ENCODE data around the gene AIRE.
"Not testable (repeated sequence)": the region's sequence is repeated elsewhere in the genome, so short reads cannot be mapped to it uniquely, and the experiment has no call there.

The AIRE gene

GRCh38 chr21:44337941-44338895 is 52.5 kb downstream of the AIRE start:
- Histone ChIP-seq H3K4me3 (ENCODE audit: low read length) (peak overlapping the region; percentile 79), H3K27me3 (replicated peaks; ENCODE audit: control insufficient read depth, insufficient read depth, low read length) (no peaks in the 10 kb centered on the region), H3K36me3 (ENCODE audit: control insufficient read depth, insufficient read depth, low read length, severe bottlenecking) (peaks cover 16% of the 10 kb centered on the region), H3K4me1 (ENCODE audit: control insufficient read depth, insufficient read depth, low read length) (peaks cover 23% of the 10 kb centered on the region), H3K9me3 (ENCODE audit: control insufficient read depth, low read length) (no peaks in the 10 kb centered on the region), H3K9ac (ENCODE audit: low read length) (peak overlapping the region; percentile 81)
- DNase-seq (ENCODE audit: low read depth), result peak; percentile 66

DNA sequence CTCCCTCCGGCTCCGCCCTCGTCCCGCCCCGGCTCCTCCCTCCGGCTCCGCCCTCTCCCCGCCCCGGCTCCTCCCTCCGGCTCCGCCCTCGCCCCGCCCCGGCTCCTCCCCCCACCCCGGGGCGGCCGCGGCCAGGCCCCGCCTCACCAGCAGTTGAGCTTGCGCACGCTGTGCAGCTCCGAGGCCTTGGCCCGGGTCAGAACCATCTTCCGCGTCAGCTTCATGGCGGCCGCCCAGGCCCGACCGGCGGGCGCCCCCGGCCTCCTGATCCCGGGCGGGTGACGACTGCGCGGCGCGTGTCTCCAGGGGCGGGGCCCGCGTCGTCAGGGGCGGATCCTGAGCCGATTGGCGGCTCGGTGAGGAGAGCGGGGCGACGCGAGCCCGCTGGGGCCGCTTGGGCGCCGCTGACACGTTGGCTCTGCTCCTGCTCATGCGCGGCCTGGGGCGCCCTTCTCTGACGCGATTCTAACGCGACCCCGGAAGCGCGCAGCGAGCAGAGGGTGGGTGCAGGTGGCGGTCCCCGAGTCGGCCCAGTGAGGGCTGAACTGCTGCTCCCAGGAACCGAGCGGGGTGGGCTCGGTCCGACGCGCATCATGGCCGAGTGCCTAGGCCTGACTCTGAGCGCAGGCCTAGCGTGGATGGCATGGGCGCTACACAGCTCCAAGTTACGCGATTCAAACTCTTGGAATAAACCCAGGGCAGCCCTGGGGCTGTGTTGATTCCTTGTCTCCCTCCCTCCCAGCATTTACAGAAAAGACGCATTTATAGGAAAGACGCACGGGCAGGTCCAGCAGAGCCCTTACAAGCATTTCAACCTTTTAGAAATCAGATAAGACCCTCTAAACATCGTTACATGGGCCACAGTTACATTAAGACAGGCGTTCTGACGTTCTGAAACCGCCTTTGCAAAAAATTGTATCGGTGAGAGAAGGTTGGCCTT is 53.6 kb downstream of the AIRE start, which contains the start of gene CFAP410:
CFAP410 (minus strand) TSS at position 420 of the 940 bp plus-strand sequence; CDS start at position 224, 196 bp downstream.
- DNase-seq (ENCODE audit: low read depth), result peak; percentile 98
- no peaks in the 10 kb centered on the region for H3K27me3 ChIP-seq (replicated peaks; ENCODE audit: control insufficient read depth, insufficient read depth, low read length)
- peaks cover 23% of the 10 kb centered on the region for H3K4me1 ChIP-seq (ENCODE audit: control insufficient read depth, insufficient read depth, low read length)
- peaks cover 16% of the 10 kb centered on the region for H3K36me3 ChIP-seq (ENCODE audit: control insufficient read depth, insufficient read depth, low read length, severe bottlenecking)
- peak within 1 kb of the TSS; percentile 98 for H3K4me3 ChIP-seq (ENCODE audit: low read length)
- no peaks in the 10 kb centered on the region for H3K9me3 ChIP-seq (ENCODE audit: control insufficient read depth, low read length)
- H3K9ac ChIP-seq (ENCODE audit: low read length), result peak within 1 kb of the TSS; percentile 97

DNA sequence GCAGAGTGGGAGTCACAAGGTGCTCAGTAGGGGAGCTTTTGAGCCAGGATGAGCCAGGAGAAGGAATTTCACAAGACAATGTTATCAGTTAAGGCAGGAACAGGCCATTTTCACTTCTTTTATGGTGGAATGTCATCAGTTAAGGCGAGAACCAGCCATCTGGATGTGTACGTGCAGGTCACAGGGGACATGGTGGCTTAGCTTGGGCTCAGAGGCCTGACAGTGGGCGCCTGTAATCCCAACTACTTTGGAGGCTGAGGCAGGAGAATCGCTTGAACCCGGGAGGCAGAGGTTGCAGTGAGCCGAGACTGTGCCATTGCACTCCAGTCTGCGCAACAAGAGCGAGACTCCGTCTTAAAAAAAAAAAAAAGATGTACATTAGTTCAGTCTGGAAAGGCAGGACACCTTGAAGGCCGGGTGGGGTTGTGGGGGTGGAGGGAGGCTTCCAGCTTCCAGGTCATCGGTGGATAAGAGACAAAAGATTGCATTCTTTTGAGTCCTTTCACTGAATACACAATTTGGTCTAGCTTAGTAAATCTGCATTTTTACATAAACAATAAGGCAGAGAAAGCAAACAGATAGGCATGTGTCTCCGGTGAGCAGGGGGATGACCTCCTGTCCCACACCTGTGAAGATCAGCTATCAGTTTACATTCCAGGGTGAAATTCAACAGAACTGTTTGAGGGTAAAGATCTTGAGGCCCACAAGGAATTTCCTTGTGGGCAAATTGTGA is 56.2 kb downstream of the AIRE start:
- Histone ChIP-seq H3K4me1 (ENCODE audit: control insufficient read depth, insufficient read depth, low read length) (peaks cover 23% of the 10 kb centered on the region), H3K27me3 (replicated peaks; ENCODE audit: control insufficient read depth, insufficient read depth, low read length) (peaks cover 14% of the 10 kb centered on the region)
- H3K9ac ChIP-seq (ENCODE audit: low read length); DNase-seq (ENCODE audit: low read depth); H3K9me3 ChIP-seq (ENCODE audit: control insufficient read depth, low read length); H3K4me3 ChIP-seq (ENCODE audit: low read length); H3K36me3 ChIP-seq (ENCODE audit: control insufficient read depth, insufficient read depth, low read length, severe bottlenecking): not testable (repeated sequence)

GRCh38 chr21:44342981-44343380 is 57.3 kb downstream of the AIRE start:
- peaks cover 23% of the 10 kb centered on the region for H3K27me3 ChIP-seq (replicated peaks; ENCODE audit: control insufficient read depth, insufficient read depth, low read length)
- H3K4me3 ChIP-seq (ENCODE audit: low read length); H3K9ac ChIP-seq (ENCODE audit: low read length); H3K36me3 ChIP-seq (ENCODE audit: control insufficient read depth, insufficient read depth, low read length, severe bottlenecking); H3K9me3 ChIP-seq (ENCODE audit: control insufficient read depth, low read length); DNase-seq (ENCODE audit: low read depth): not testable (repeated sequence)
- H3K4me1 ChIP-seq (ENCODE audit: control insufficient read depth, insufficient read depth, low read length), result peaks cover 12% of the 10 kb centered on the region

DNA sequence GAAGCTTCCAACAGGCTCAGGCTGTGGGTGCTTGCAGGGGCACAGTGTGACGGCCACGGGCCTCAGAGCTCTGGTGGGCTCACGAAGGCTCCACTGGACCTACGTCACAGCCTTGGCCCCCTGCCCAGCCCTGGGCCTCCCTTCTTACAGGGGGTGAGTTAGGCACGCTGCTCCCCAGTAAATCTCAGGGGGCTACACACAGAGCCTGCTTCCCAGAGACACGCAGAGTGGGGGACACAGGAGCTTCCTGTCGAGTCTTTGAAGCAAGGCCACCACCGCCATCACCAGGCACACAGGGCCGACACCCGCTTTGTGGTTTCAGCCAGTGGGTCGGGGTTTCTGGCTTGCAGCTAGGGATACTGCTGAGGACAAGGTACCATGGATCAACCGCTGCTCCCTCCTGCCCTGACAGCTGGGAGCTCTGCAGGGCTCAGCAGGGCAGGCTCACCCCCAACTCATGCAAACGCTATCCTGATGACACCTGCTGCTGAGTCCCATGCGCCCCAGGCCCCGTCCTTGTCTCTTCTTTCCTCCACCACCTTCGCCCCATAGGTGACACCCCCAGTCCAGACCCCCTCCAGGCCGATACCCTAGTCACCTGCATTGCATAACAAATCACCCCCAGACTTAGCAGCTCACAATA is 59.0 kb downstream of the AIRE start:
- Histone ChIP-seq H3K4me1 (ENCODE audit: control insufficient read depth, insufficient read depth, low read length) (peaks cover 7% of the 10 kb centered on the region), H3K36me3 (ENCODE audit: control insufficient read depth, insufficient read depth, low read length, severe bottlenecking) (no peaks in the 10 kb centered on the region), H3K9me3 (ENCODE audit: control insufficient read depth, low read length) (no peaks in the 10 kb centered on the region), H3K9ac (ENCODE audit: low read length) (no peak overlapping the region), H3K4me3 (ENCODE audit: low read length) (no peak overlapping the region), H3K27me3 (replicated peaks; ENCODE audit: control insufficient read depth, insufficient read depth, low read length) (peaks cover 38% of the 10 kb centered on the region)
- no peak for DNase-seq (ENCODE audit: low read depth)

DNA sequence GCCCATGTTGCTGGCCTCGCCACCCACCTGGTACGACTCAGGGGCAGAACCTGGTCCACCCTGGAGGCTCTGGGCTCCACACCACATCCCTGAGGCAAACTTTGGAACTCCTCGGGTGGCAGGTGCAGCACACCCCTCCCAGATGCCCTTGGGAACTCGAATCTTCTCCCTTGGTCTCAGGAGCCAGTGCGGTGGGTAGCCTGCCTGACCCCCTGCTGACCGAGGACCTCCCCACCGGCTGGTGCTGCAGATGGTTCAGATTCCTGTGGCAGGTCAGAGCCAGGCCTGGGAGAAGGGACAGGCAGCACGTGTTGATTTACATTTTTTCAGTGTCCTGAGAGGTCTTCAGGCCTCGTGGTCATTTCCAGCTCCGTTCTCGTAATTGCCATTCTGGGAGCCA is 59.8 kb downstream of the AIRE start:
- Histone ChIP-seq H3K9ac (ENCODE audit: low read length) (no peak overlapping the region), H3K36me3 (ENCODE audit: control insufficient read depth, insufficient read depth, low read length, severe bottlenecking) (no peaks in the 10 kb centered on the region), H3K9me3 (ENCODE audit: control insufficient read depth, low read length) (no peaks in the 10 kb centered on the region), H3K4me1 (ENCODE audit: control insufficient read depth, insufficient read depth, low read length) (no peaks in the 10 kb centered on the region), H3K4me3 (ENCODE audit: low read length) (no peak overlapping the region), H3K27me3 (replicated peaks; ENCODE audit: control insufficient read depth, insufficient read depth, low read length) (peaks cover 39% of the 10 kb centered on the region)
- no peak for DNase-seq (ENCODE audit: low read depth)

- Histone ChIP-seq H3K4me3 (ENCODE audit: low read length) (no peak overlapping the region), H3K9me3 (ENCODE audit: control insufficient read depth, low read length) (no peaks in the 10 kb centered on the region), H3K36me3 (ENCODE audit: control insufficient read depth, insufficient read depth, low read length, severe bottlenecking) (no peaks in the 10 kb centered on the region), H3K4me1 (ENCODE audit: control insufficient read depth, insufficient read depth, low read length) (peaks cover 7% of the 10 kb centered on the region), H3K27me3 (replicated peaks; ENCODE audit: control insufficient read depth, insufficient read depth, low read length) (peaks cover 53% of the 10 kb centered on the region), H3K9ac (ENCODE audit: low read length) (no peak overlapping the region)
- DNase-seq (ENCODE audit: low read depth), result no peak
These were observed 62.3 kb downstream of the AIRE start for GRCh38 chr21:44347911-44348451.
